ENCODE data around the gene CEP162. TPM values are rescaled to one million over a fixed set of nuclear protein-coding genes. Genes with fewer than 3 reads are reported as not detected.

Gene CEP162
- total and polyA plus RNA-seq, 2 experiments from 2014 or later = 9.2 to 15.4 TPM

DNA sequence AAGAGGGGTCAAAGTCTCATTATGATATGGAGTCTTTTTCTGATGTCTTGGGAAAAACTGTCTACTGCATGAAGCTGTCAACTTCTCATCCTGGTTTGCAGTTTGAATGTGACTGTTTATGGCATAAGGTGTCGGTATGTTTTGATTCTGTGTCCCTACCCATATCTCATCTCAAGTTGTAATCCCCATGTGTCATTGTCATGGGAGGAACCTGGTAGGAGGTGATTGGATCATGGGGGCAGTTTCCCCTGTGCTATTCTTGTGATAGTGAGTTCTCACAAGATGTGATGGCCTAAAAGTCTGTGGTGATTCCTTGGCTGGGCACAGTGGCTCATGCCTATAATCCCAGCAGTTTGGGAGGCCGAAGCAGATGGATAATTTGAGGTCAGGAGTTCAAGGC, 146.2 kb downstream of the CEP162 start (continued):
- no peak for TF ChIP-seq CREB1 (CRISPR knock-in tag; IDR thresholded peaks at IDR 0.05; ENCODE audit: low read depth)
- TF ChIP-seq, protein P1, sequence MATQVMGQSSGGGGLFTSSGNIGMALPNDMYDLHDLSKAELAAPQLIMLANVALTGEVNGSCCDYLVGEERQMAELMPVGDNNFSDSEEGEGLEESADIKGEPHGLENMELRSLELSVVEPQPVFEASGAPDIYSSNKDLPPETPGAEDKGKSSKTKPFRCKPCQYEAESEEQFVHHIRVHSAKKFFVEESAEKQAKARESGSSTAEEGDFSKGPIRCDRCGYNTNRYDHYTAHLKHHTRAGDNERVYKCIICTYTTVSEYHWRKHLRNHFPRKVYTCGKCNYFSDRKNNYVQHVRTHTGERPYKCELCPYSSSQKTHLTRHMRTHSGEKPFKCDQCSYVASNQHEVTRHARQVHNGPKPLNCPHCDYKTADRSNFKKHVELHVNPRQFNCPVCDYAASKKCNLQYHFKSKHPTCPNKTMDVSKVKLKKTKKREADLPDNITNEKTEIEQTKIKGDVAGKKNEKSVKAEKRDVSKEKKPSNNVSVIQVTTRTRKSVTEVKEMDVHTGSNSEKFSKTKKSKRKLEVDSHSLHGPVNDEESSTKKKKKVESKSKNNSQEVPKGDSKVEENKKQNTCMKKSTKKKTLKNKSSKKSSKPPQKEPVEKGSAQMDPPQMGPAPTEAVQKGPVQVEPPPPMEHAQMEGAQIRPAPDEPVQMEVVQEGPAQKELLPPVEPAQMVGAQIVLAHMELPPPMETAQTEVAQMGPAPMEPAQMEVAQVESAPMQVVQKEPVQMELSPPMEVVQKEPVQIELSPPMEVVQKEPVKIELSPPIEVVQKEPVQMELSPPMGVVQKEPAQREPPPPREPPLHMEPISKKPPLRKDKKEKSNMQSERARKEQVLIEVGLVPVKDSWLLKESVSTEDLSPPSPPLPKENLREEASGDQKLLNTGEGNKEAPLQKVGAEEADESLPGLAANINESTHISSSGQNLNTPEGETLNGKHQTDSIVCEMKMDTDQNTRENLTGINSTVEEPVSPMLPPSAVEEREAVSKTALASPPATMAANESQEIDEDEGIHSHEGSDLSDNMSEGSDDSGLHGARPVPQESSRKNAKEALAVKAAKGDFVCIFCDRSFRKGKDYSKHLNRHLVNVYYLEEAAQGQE (IDR thresholded peaks at IDR 0.05; ENCODE audit: unreplicated experiment) = no peak
- no peak for TF ChIP-seq EZH2 (IDR thresholded peaks at IDR 0.05; ENCODE audit: low read depth, unreplicated experiment)
- TF ChIP-seq, protein P2, sequence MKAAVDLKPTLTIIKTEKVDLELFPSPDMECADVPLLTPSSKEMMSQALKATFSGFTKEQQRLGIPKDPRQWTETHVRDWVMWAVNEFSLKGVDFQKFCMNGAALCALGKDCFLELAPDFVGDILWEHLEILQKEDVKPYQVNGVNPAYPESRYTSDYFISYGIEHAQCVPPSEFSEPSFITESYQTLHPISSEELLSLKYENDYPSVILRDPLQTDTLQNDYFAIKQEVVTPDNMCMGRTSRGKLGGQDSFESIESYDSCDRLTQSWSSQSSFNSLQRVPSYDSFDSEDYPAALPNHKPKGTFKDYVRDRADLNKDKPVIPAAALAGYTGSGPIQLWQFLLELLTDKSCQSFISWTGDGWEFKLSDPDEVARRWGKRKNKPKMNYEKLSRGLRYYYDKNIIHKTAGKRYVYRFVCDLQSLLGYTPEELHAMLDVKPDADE (IDR thresholded peaks at IDR 0.05) = no peak
- TF ChIP-seq EZH2phosphoT487 (IDR thresholded peaks at IDR 0.05; ENCODE audit: unreplicated experiment) = no peak
- no peak for TF ChIP-seq ZNF114 (CRISPR knock-in tag; IDR thresholded peaks at IDR 0.05)

DNA sequence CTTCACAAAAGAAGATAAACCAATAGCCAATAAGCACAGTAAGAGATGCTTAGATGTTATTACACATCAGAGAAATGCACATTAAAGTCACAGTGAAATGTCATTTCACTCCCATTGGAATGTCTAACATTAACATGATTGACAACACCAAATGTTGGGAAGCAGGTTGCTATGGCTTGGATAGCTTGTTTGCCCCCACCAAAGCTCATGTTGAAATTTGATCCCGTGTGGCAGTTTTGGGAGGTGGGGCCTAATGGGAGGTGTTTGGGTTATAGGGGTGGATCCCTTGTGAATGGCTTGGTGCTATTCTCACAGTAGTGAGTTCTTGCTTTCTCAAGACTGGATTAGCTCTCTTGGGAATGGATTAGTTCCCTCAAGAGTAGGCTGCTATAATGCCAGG, 149.1 kb downstream of the CEP162 start:
- H3K27ac Mint-ChIP-seq = 0 out of 2 replicates have a peak overlapping the region, but pooled peaks have one; percentile 51
- ATAC-seq = peak; percentile 78
- H3K36me3 ChIP-seq (ENCODE audit: insufficient read depth) = no peaks in the 10 kb centered on the region
- H3K4me1 ChIP-seq (ENCODE audit: insufficient read depth) = peaks cover 12% of the 10 kb centered on the region
- TF ChIP-seq, protein P3, sequence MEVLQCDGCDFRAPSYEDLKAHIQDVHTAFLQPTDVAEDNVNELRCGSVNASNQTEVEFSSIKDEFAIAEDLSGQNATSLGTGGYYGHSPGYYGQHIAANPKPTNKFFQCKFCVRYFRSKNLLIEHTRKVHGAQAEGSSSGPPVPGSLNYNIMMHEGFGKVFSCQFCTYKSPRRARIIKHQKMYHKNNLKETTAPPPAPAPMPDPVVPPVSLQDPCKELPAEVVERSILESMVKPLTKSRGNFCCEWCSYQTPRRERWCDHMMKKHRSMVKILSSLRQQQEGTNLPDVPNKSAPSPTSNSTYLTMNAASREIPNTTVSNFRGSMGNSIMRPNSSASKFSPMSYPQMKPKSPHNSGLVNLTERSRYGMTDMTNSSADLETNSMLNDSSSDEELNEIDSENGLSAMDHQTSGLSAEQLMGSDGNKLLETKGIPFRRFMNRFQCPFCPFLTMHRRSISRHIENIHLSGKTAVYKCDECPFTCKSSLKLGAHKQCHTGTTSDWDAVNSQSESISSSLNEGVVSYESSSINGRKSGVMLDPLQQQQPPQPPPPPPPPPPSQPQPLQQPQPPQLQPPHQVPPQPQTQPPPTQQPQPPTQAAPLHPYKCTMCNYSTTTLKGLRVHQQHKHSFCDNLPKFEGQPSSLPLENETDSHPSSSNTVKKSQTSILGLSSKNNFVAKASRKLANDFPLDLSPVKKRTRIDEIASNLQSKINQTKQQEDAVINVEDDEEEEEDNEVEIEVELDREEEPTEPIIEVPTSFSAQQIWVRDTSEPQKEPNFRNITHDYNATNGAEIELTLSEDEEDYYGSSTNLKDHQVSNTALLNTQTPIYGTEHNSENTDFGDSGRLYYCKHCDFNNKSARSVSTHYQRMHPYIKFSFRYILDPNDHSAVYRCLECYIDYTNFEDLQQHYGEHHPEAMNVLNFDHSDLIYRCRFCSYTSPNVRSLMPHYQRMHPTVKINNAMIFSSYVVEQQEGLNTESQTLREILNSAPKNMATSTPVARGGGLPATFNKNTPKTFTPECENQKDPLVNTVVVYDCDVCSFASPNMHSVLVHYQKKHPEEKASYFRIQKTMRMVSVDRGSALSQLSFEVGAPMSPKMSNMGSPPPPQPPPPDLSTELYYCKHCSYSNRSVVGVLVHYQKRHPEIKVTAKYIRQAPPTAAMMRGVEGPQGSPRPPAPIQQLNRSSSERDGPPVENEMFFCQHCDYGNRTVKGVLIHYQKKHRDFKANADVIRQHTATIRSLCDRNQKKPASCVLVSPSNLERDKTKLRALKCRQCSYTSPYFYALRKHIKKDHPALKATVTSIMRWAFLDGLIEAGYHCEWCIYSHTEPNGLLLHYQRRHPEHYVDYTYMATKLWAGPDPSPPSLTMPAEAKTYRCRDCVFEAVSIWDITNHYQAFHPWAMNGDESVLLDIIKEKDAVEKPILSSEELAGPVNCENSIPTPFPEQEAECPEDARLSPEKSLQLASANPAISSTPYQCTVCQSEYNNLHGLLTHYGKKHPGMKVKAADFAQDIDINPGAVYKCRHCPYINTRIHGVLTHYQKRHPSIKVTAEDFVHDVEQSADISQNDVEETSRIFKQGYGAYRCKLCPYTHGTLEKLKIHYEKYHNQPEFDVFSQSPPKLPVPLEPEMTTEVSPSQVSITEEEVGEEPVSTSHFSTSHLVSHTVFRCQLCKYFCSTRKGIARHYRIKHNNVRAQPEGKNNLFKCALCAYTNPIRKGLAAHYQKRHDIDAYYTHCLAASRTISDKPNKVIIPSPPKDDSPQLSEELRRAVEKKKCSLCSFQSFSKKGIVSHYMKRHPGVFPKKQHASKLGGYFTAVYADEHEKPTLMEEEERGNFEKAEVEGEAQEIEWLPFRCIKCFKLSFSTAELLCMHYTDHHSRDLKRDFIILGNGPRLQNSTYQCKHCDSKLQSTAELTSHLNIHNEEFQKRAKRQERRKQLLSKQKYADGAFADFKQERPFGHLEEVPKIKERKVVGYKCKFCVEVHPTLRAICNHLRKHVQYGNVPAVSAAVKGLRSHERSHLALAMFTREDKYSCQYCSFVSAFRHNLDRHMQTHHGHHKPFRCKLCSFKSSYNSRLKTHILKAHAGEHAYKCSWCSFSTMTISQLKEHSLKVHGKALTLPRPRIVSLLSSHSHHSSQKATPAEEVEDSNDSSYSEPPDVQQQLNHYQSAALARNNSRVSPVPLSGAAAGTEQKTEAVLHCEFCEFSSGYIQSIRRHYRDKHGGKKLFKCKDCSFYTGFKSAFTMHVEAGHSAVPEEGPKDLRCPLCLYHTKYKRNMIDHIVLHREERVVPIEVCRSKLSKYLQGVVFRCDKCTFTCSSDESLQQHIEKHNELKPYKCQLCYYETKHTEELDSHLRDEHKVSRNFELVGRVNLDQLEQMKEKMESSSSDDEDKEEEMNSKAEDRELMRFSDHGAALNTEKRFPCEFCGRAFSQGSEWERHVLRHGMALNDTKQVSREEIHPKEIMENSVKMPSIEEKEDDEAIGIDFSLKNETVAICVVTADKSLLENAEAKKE (CRISPR knock-in tag; IDR thresholded peaks at IDR 0.05) = no peak
- TF ChIP-seq ZNF114 (CRISPR knock-in tag; IDR thresholded peaks at IDR 0.05) (no peak), JUNB (IDR thresholded peaks at IDR 0.05; ENCODE audit: unreplicated experiment) (no peak), ZNF331 (CRISPR knock-in tag; IDR thresholded peaks at IDR 0.05; ENCODE audit: low read depth) (no peak), CTCF (conservative IDR thresholded peaks at IDR 0.05; ENCODE audit: low read depth in 2 of 2) (no peak), NANOG (IDR thresholded peaks at IDR 0.05; ENCODE audit: borderline replicate concordance) (no peak)
- TF ChIP-seq, protein P2 (IDR thresholded peaks at IDR 0.05) = no peak
- peaks cover 3% of the 10 kb centered on the region; the same call in 1 of the 3 replicates for H3K9me3 Mint-ChIP-seq
- no peaks in the 10 kb centered on the region for H3K79me2 ChIP-seq (replicated peaks; ENCODE audit: insufficient read depth)
- no peaks in the 10 kb centered on the region for H3K27me3 Mint-ChIP-seq (ENCODE audit: insufficient read depth, low read depth, poor library complexity)
- H3K4me2 ChIP-seq = no peak overlapping the region
- H3K4me1 Mint-ChIP-seq = peaks cover 21% of the 10 kb centered on the region
- no peaks in the 10 kb centered on the region; the same call in 1 of the 2 replicates for H3K9me2 ChIP-seq (ENCODE audit: insufficient read depth)
- H3K4me3 ChIP-seq = no peak overlapping the region
- peak; percentile 74 for DNase-seq (ENCODE audit: low spot score)
- H3K4me3 Mint-ChIP-seq = no peak overlapping the region
- H3K36me3 Mint-ChIP-seq (ENCODE audit: low read depth) = peaks cover 3% of the 10 kb centered on the region; the same call in 2 of the 3 replicates
- H3K27me3 ChIP-seq (ENCODE audit: insufficient read depth) = no peaks in the 10 kb centered on the region
- no peaks in the 10 kb centered on the region for H4K20me1 ChIP-seq (replicated peaks; ENCODE audit: insufficient read depth)
- no peaks in the 10 kb centered on the region for H3F3A ChIP-seq (replicated peaks; ENCODE audit: low read depth)
- no peak overlapping the region for H3K27ac ChIP-seq (ENCODE audit: low read depth)
- H2AFZ ChIP-seq = no peak overlapping the region
